HCT116 (cell line): ENCODE measurements around the gene SH2D2A. TPM values are rescaled to one million over a fixed set of nuclear protein-coding genes. Genes with fewer than 3 reads are reported as not detected.

Experiments
- ATAC-seq: fragments of 200-7000 bp; cut with Tn5 transposase; 2 replicates; pipeline ENCODE4 v1.9.1; 2020; ENCODE audit warnings: mild to moderate bottlenecking, moderate library complexity
- BruUV-seq: library from RNA; stranded (reverse); fragments of 400-500 nt; replicated peaks from 2 replicates; lab custom pipeline; 2021; lab: Mats Ljungman, UMichigan
- CTCF ChIA-PET: fragments of 300-600 bp; sonication (Branson Sonifier 250); formaldehyde crosslinking; loops from one replicate; lab custom pipeline; 2021; ENCODE audit warnings: antibody characterized with exemption; lab: Charles Lee
- POLR2A ChIA-PET: fragments of 300-600, 350-600 bp; sonication (Branson Sonifier 250); formaldehyde crosslinking; loops from one replicate; lab custom pipeline; 2021; ENCODE audit warnings: antibody characterized with exemption; lab: Charles Lee
- RAD21 ChIA-PET, 2 experiments: fragments of 300-600 bp; sonication (Branson Sonifier 250); formaldehyde crosslinking; loops; one replicate each; lab custom pipeline; 2023; ENCODE audit warnings: low total read pairs in 2 of 2; ENCODE audit not compliant: uncharacterized antibody in 2 of 2, unreplicated experiment in 2 of 2, low non-redundant PET in 1 of 2; lab: Charles Lee
- DNase-seq: peaks from one replicate; pipeline ENCODE4 v3.0.0-alpha.2; 2010; ENCODE audit warnings: low read depth, low spot score
- H2AFZ ChIP-seq: fragments of 200-600 bp; shearing (Covaris generic), sonication (generic); 2 replicates; pipeline ENCODE4 v1.6.1; 2017; ENCODE audit warnings: low read depth, mixed run types, mixed read lengths, antibody characterized with exemption, low read length; ENCODE audit not compliant: poor library complexity, severe bottlenecking
- H3K27ac ChIP-seq: 2 replicates; pipeline ENCODE4 v1.5.1; 2012; ENCODE audit warnings: low read depth, low read length
- H3K27me3 ChIP-seq: fragments of 200-600 bp; sonication (generic); 2 replicates; pipeline ENCODE4 v1.6.1; 2016; ENCODE audit warnings: mixed run types, low read length, mixed read lengths; ENCODE audit not compliant: insufficient read depth
- H3K36me3 ChIP-seq, 2 experiments: fragments of 200-500 bp in 1 of 2; fragments of 200-600 bp in 1 of 2; sonication (Bioruptor generic) in 1 of 2; sonication (generic) in 1 of 2; 2 replicates each; pipeline versions ENCODE4 v1.5.1 to v1.6.1; 2014 to 2016; ENCODE audit warnings: low read length in 2 of 2, inconsistent platforms in 1 of 2, mixed read lengths in 1 of 2, mixed run types in 1 of 2; ENCODE audit not compliant: insufficient read depth in 2 of 2, control insufficient read depth in 1 of 2
- H3K4me1 ChIP-seq, 2 experiments: fragments of 200-600 bp in 1 of 2; sonication (generic) in 1 of 2; 2 replicates each; pipeline versions ENCODE4 v1.5.1 to v1.6.1; 2012 to 2017; ENCODE audit warnings: low read length in 2 of 2, inconsistent platforms in 1 of 2, mild to moderate bottlenecking in 1 of 2, mixed read lengths in 1 of 2, mixed run types in 1 of 2, moderate library complexity in 1 of 2; ENCODE audit not compliant: insufficient read depth in 2 of 2, control insufficient read depth in 1 of 2
- H3K4me2 ChIP-seq: fragments of 200-600 bp; sonication (generic); 2 replicates; pipeline ENCODE4 v1.6.1; 2017; ENCODE audit warnings: mixed run types, low read length, mixed read lengths
- H3K4me3 ChIP-seq, 2 experiments: fragments of 200-600 bp in 1 of 2; sonication (generic) in 1 of 2; replicated peaks in 1 of 2; 2 replicates each; pipeline ENCODE4 v1.5.1; 2011 to 2016; ENCODE audit warnings: low read length in 2 of 2, control low read depth in 1 of 2, low read depth in 1 of 2, mild to moderate bottlenecking in 1 of 2, mixed read lengths in 1 of 2, mixed run types in 1 of 2
- H3K79me2 ChIP-seq: fragments of 200-600 bp; sonication (generic); 2 replicates; pipeline ENCODE4 v1.6.1; 2017; ENCODE audit warnings: mild to moderate bottlenecking, mixed run types, low read length, moderate library complexity, mixed read lengths; ENCODE audit not compliant: insufficient read depth
- H3K9ac ChIP-seq: fragments of 200-600 bp; sonication (generic); 2 replicates; pipeline ENCODE4 v1.6.1; 2016; ENCODE audit warnings: low read length, mixed read lengths
- H3K9me2 ChIP-seq: fragments of 200-600 bp; sonication (generic), shearing (Covaris generic); 2 replicates; pipeline ENCODE4 v1.6.1; 2017; ENCODE audit warnings: mixed run types, mild to moderate bottlenecking, moderate library complexity; ENCODE audit not compliant: insufficient read depth
- H3K9me3 ChIP-seq, 2 experiments: fragments of 200-500 bp in 1 of 2; fragments of 200-600 bp in 1 of 2; sonication (Bioruptor generic) in 1 of 2; sonication (generic) in 1 of 2; 2 replicates each; pipeline ENCODE4 v1.6.1; 2014 to 2017; ENCODE audit warnings: low read length in 2 of 2, mixed read lengths in 2 of 2, inconsistent platforms in 1 of 2, low read depth in 1 of 2, mild to moderate bottlenecking in 1 of 2, mixed run types in 1 of 2, moderate library complexity in 1 of 2; ENCODE audit not compliant: control insufficient read depth in 1 of 2, insufficient read depth in 1 of 2
- H4K20me1 ChIP-seq: fragments of 200-600 bp; sonication (generic), shearing (Covaris generic); 2 replicates; pipeline ENCODE4 v1.6.1; 2017; ENCODE audit warnings: mixed run types, mild to moderate bottlenecking, moderate library complexity; ENCODE audit not compliant: insufficient read depth
- ATF3 ChIP-seq: IDR thresholded peaks from 2 replicates; pipeline ENCODE4 v1.6.1; 2012
- CBX3 ChIP-seq: IDR thresholded peaks from 2 replicates; pipeline ENCODE4 v1.6.1; 2012; ENCODE audit warnings: low read depth
- CEBPB ChIP-seq: IDR thresholded peaks from 2 replicates; pipeline ENCODE4 v1.6.1; 2012; ENCODE audit warnings: low read depth
- CTCF ChIP-seq, 3 experiments: fragments of 200-600 bp in 1 of 3; sonication (generic) in 1 of 3; IDR thresholded peaks in 2 of 3; conservative IDR thresholded peaks in 1 of 3; 2 replicates each; pipeline ENCODE4 v1.5.1; 2012 to 2017; ENCODE audit warnings: low read depth in 2 of 3, low read length in 2 of 3, antibody characterized with exemption in 1 of 3, borderline replicate concordance in 1 of 3, control low read depth in 1 of 3, mild to moderate bottlenecking in 1 of 3, mixed read lengths in 1 of 3, mixed run types in 1 of 3, moderate library complexity in 1 of 3; ENCODE audit not compliant: insufficient read depth in 1 of 3
- ELF1 ChIP-seq: IDR thresholded peaks from 2 replicates; pipeline ENCODE4 v1.6.1; 2012; ENCODE audit warnings: low read depth, borderline replicate concordance
- EZH2 ChIP-seq: fragments of 200-600 bp; sonication (generic); IDR thresholded peaks from 2 replicates; pipeline ENCODE4 v1.6.1; 2017; ENCODE audit warnings: antibody characterized with exemption, mixed run types
- EZH2phosphoT487 ChIP-seq: fragments of 200-600 bp; IDR thresholded peaks from 2 replicates; pipeline ENCODE4 v1.6.1; 2018; ENCODE audit warnings: antibody characterized with exemption, borderline replicate concordance
- JUND ChIP-seq: IDR thresholded peaks from 2 replicates; pipeline ENCODE4 v1.6.1; 2012
- POLR2A ChIP-seq: IDR thresholded peaks from 2 replicates; pipeline ENCODE4 v1.7.0; 2011; ENCODE audit warnings: borderline replicate concordance; ENCODE audit not compliant: insufficient read depth, insufficient read length; ENCODE audit errors: extremely low read depth
- RAD21 ChIP-seq: IDR thresholded peaks from 2 replicates; pipeline ENCODE4 v1.6.1; 2012; ENCODE audit warnings: low read depth, mild to moderate bottlenecking
- REST ChIP-seq: IDR thresholded peaks from 2 replicates; pipeline ENCODE4 v1.6.1; 2012; ENCODE audit warnings: low read depth
- SP1 ChIP-seq: IDR thresholded peaks from 2 replicates; pipeline ENCODE4 v1.6.1; 2012; ENCODE audit warnings: low read depth
- TCF7L2 ChIP-seq: IDR thresholded peaks from 2 replicates; pipeline ENCODE4 v1.7.0; 2011; ENCODE audit warnings: borderline replicate concordance, inconsistent platforms; ENCODE audit not compliant: insufficient read depth, insufficient read length; ENCODE audit errors: extremely low read depth
- YY1 ChIP-seq: IDR thresholded peaks from 2 replicates; pipeline ENCODE4 v1.6.1; 2011; ENCODE audit warnings: low read length, low read depth, moderate library complexity, mild to moderate bottlenecking; ENCODE audit not compliant: insufficient replicate concordance; ENCODE audit errors: extremely low read depth
- ZFX ChIP-seq: fragments of 450-650 bp; IDR thresholded peaks from 2 replicates; pipeline ENCODE4 v1.6.1; 2017
- intact Hi-C: fragments of 100-400 bp; cut with micrococcal nuclease; formaldehyde crosslinking; loops from 2 replicates; pipeline ENCODE4 v1.10.0; 2022
- total RNA-seq: library from RNA; stranded (reverse); gene quantifications from one replicate; pipeline ENCODE4 v1.2.1, GENCODE V29; 2021; ENCODE audit not compliant: unreplicated experiment

The SH2D2A gene
- total RNA-seq, 1 experiment from 2014 or later = 4.8 TPM

- RAD21 ChIA-PET = interaction anchor here in 1 of 2 experiments (1.7 kb wide), 1 partner anchor 26 kb away, joined by 3 read pairs; no protein-coding TSS in a partner anchor
- Histone ChIP-seq H3K9me3 (no peaks in the 10 kb centered on the region), H3K27ac (no peak overlapping the region), H3K4me1 (peaks cover 15 to 40% of the 10 kb centered on the region in 2 experiments; a peak in 3 of 4 replicates), H3K4me3 (no peak overlapping the region), H3K79me2 (no peaks in the 10 kb centered on the region), H3K27me3 (no peaks in the 10 kb centered on the region), H3K9ac (peak overlapping the region; percentile 73; the same call in 1 of the 2 replicates), H4K20me1 (no peaks in the 10 kb centered on the region), H3K36me3 (no peaks in the 10 kb centered on the region), H3K4me2 (peak overlapping the region; percentile 99), H3K9me2 (no peaks in the 10 kb centered on the region), H2AFZ (no peak overlapping the region)
- CTCF ChIA-PET = interaction anchor here (1.3 kb wide), 1 partner anchor 115 kb away, joined by 4 read pairs; no protein-coding TSS in a partner anchor
- no peak for DNase-seq
- TF ChIP-seq TCF7L2 = no peak
- no peak for TF ChIP-seq CBX3
- no peak for TF ChIP-seq EZH2
- TF ChIP-seq CEBPB = no peak
- TF ChIP-seq POLR2A = no peak
- TF ChIP-seq SP1 = no peak
- TF ChIP-seq JUND = no peak
- ATAC-seq = no peak
- POLR2A ChIA-PET = no interaction called here
- BruUV-seq = no TSS peak
- intact Hi-C loops = no loop called here
Measured at GRCh38 chr1:156812293-156812990, 4.2 kb downstream of the SH2D2A start.

- DNase-seq (no peak), ATAC-seq (no peak)
- H3K4me1 ChIP-seq = peaks cover 15 to 35% of the 10 kb centered on the region in 2 experiments; a peak in 3 of 4 replicates
- H4K20me1 ChIP-seq = no peaks in the 10 kb centered on the region
- H3K9ac ChIP-seq = no peak overlapping the region
- no peak overlapping the region for H3K27ac ChIP-seq
- no peaks in the 10 kb centered on the region for H3K79me2 ChIP-seq
- H3K4me3 ChIP-seq = no peak overlapping the region
- H3K9me3 ChIP-seq = no peaks in the 10 kb centered on the region
- no TSS peak for BruUV-seq
- H3K4me2 ChIP-seq = no peak overlapping the region
- CTCF ChIA-PET = no interaction called here
- H3K27me3 ChIP-seq = no peaks in the 10 kb centered on the region
- no peaks in the 10 kb centered on the region for H3K36me3 ChIP-seq
- H3K9me2 ChIP-seq = no peaks in the 10 kb centered on the region
- RAD21 ChIA-PET = no interaction called here
- intact Hi-C loops = no loop called here
- POLR2A ChIA-PET = no interaction called here
- H2AFZ ChIP-seq = no peak overlapping the region
- no peak for TF ChIP-seq CTCF (IDR thresholded peaks at IDR 0.05 in 2 of 3, conservative IDR thresholded peaks at IDR 0.05 in 1 of 3; ENCODE audit: borderline replicate concordance in 1 of 3, insufficient read depth in 1 of 3, low read depth in 2 of 3, low read length in 2 of 3)
- no peak for TF ChIP-seq REST
- no peak for TF ChIP-seq EZH2phosphoT487
- no peak for TF ChIP-seq POLR2A
- no peak for TF ChIP-seq CBX3
- no peak for TF ChIP-seq ATF3
- no peak for TF ChIP-seq ZFX
- TF ChIP-seq ELF1 = no peak
- no peak for TF ChIP-seq RAD21
- no peak for TF ChIP-seq YY1
Measured at GRCh38 chr1:156811168-156811567, 5.5 kb downstream of the SH2D2A start.
